ENCODE results near the gene SLIT3.

Gene SLIT3

DNA sequence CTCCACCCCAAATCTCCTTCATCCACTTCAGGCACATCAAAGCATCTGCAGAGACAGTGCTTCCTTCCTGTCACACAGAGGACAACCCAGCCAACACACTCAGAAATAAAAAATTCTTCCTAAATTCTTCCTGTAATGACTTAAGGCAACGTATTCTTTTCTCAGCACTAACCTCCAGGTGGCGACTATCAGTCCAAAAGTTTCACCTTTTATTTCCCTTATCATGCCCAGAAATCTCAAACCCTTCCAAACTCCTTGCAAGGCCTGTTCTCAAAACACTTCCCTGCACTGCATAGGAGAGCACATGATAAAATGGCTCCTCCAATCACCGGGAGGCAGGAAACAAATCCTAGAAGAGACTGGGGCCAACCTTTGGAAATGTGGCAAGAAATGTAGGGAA, 35.1 kb downstream of the SLIT3 start:
- no peak for DNase-seq (ENCODE audit: low spot score)

DNA sequence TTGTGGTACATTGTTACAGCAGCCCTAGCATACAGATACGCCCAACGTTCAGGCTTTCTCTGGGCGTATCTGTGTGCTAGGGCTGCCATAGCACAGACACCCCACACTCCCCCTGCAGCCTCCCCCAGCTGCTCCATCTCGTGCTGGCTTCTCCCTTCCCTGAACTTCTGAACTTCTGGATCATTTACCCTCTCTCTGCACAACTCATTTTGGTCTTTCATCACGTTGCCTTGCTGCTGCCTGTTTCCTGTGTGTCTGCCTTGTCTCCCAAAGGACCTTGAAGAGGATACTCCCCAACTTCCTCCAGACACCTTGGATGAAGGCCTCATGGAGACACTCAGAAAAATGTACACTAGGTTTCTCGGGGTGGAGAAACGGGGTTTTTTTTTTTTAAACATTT, 37.3 kb downstream of the SLIT3 start:
- DNase-seq (ENCODE audit: low spot score), result no peak

- DNase-seq (ENCODE audit: low spot score), result no peak
Observed at GRCh38 chr5:169260896-169261569, 39.9 kb downstream of the SLIT3 start.

GRCh38 chr5:169258372-169259000, 42.5 kb downstream of the SLIT3 start:
- DNase-seq (ENCODE audit: low spot score), result no peak

- no peak for DNase-seq (ENCODE audit: low spot score)
Observed at GRCh38 chr5:169256191-169256590, 44.7 kb downstream of the SLIT3 start.

GRCh38 chr5:169253071-169253470, 47.9 kb downstream of the SLIT3 start:
- DNase-seq (ENCODE audit: low spot score), result no peak

- DNase-seq (ENCODE audit: low spot score), result no peak
Observed at GRCh38 chr5:169251333-169252084, 49.4 kb downstream of the SLIT3 start.

- DNase-seq (ENCODE audit: low spot score), result no peak
Observed at GRCh38 chr5:169250887-169251286, 50.1 kb downstream of the SLIT3 start.

GRCh38 chr5:169248996-169249395, 51.9 kb downstream of the SLIT3 start:
- no peak for DNase-seq (ENCODE audit: low spot score)

DNA sequence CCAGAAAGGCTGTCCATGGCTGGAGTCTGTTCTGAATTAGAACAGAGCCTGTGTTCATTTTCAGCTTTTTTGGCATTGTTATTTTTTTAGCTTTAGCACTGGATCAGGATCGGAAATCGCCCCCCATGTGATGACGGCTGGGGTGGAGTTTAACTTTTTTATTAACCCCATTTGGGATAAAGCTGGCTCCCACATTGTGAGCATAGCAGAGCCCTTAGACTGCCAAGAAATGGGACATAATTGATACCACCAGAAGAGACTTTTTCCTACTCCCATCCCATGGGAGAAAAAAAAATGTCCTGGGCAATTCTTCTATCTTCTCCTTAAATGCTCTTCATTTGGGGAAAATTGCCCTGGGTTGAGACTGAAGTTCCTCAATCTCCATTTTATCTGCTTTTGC, 52.4 kb downstream of the SLIT3 start:
- DNase-seq (ENCODE audit: low spot score), result no peak

DNA sequence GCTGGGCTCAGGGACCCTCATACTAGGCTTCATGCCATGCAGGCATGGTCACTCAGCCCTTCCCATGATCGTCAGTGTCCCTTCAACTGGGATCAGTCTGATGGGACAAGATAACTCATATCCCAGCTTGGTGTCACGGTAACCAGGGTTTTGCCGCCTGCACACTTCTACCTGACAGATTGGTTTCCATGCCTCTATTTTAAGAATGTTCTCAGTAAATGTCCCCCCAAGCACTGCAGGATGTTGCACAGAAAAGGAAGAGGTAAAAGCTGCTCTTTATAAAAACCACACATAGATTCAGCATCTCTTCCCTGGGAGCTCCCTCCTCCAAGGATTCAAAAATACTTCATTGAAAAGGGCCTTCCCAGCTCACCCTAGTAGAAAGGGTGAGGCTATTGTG, 56.1 kb downstream of the SLIT3 start:
- DNase-seq (ENCODE audit: low spot score), result no peak

DNA sequence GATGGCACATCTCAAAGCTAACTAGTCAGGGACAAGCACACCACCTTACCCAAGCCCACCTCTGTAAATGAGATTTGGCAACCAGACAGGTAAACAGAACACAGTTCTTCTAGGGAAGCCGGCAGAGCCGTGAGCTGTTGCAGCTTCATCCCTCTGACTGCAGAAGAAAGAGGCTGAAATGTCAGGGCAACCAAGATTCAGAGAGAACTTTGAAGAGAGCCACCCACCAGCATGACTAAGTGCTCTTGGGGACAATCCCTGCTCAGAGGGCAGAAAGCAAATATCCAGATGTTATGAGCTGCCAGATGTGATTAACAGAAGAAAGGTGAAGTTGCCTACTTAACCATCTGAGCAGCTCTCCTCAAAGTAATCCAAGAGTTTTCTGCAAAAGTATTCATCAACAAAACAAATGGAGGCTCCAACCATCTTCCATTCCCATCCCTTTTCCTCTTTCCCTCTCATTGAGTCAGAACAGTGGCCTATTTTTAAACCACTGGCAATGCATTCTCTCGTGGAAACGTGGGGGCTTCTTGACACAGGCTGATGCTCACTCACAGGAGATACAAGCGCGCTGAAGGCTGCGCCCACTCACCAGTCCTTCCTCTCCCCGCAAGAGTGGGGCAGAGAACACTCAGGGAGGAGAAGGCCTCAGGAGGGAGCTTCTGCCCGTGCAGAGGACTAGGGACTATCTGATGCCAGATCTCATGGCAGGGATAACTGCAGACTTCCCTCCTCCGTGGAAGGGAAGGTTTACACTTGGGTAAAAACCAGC, 57.1 kb downstream of the SLIT3 start:
- DNase-seq (ENCODE audit: low spot score), result no peak

DNA sequence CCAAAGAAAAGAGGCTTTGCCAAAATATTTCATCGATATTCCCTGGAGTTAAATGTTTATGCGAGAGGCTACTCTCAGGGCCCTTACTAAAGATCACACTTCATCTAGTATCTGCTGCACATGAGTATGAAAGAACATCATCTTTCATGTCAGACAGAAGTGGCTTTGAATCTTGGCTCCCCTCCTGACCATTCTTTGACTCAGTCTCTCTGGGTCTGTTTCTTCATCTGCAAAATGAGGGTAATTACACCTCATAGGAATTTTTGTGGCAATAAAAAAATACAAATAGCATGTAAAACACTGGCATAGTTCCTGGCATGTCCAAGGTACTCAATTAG, 58.1 kb downstream of the SLIT3 start:
- DNase-seq (ENCODE audit: low spot score), result no peak

DNA sequence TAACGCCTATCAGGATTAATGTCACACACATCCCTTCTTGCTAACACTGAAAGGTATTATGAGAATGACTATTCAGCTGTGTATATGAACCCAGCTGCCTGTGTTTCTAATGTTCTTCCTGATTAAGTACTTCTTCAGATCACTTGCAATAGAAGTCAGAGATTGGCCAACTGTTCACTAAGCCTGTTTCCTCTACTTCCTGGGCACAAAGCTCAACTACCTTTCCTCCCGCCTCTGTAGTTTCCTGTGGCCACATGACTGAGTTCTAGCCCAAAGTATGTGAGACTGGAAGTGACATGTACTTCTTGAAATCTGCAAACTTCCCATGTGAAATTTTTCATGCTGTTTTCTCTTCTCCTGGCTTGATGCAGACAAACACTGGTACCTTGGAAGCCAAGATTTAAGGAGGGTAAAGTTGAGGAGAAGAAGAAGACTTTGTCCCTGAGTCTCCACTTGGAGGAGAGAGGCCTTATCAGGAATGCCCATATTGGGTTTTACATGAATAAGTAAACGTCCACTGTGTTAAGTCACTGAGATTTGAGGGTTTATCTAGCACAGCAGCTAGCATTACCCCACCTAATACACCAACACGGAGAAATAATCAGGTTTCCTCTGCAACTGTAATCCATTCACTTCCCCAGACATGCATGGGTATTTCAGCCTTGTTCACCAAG, 58.6 kb downstream of the SLIT3 start:
- DNase-seq (ENCODE audit: low spot score), result no peak

DNA sequence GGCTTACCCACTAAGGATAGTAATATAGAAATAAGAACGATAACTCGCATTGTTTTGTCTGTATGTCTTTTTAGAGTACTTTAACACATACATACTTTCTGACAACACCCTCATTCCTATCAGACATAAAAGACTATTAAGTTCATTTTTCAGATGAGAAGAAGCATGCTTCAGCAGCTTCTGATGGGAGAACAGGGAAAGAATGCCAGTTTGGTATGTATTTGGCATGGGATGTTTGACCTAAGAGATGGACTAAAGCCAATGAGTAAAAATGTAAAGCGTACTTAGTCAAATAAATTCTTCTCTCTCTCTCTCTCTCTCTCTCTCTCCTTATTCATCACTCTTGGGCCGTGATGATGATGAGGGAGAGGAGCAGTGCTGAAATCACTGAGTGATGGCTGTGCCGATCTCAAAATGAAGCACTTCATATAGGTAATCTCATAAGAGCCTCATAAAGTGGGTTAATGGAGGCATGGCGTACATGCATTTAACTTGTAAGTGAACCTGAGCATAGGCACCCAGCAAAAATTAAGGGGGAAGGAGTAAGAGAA, 71.5 kb downstream of the SLIT3 start:
- DNase-seq (ENCODE audit: low spot score), result no peak

GRCh38 chr5:169226895-169227294, 74.0 kb downstream of the SLIT3 start:
- DNase-seq (ENCODE audit: low spot score), result no peak

GRCh38 chr5:169225830-169226356, 75.0 kb downstream of the SLIT3 start:
- no peak for DNase-seq (ENCODE audit: low spot score)

DNA sequence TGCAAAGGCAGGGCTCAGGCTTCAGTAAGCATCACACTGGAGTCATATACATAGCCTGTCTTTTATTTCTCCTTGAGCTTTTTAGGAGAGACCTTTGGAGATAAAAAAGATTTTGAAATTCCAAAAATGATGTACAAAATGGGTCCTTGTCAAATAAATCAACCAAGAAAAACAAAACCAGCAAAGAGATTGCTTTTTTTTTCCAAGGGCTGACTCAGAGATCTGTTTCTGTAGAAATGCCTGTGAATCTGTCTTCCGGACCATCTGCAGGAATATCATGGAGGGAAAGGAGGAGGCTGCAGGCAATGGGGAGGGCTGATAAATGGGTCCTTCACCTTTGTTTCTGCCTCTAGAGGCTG, 77.4 kb downstream of the SLIT3 start:
- DNase-seq (ENCODE audit: low spot score), result no peak

DNA sequence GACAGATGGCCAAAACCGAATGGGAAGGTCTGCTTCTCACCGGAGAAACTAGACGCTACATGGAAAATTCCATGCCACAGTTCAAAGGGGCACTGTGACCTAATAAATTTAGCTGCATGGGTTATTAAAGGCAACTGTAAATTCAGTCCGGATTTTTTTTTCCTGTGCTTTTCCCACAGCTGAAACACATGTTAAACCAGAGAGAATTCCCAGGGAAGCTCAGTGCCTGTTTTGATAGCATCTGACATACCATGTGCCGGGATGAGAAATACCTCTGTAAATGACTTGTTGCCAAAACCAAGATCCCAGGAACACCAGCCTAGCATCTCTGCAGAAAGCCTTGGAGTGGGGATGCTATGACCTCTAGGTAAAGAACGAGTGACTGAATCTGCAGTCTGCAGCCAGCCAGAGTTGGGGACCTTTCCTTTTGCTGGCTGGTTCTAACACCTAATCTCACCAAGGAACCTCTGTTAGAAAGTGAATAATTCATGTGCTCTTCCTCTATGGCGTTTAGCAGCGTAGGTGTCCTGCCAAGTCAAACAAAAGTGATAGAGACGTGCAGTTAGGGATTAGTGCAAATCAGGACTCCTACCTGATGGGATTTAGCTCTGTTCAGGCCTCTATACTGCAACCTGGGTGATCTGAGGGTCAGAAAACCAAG, 77.9 kb downstream of the SLIT3 start:
- no peak for DNase-seq (ENCODE audit: low spot score)

DNA sequence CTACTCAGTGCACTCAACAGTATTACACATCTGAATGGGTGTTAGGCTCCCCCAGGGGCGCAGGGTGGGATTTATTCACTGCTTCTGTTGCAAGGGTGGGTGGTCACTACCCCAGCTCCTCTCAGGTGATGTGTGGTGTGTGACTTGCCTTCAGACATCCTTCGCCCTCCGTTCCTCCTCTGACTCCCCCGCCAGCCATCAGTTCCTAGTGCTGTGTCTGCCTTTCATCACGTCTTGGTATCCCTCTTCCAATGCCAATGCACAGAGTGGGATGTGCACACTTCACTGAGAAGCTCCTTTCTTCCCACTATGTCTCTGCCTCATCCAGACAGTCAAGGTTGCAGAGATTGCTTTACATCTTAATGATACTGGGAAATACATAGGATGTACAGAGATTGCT, 79.4 kb downstream of the SLIT3 start:
- DNase-seq (ENCODE audit: low spot score), result no peak

- no peak for DNase-seq (ENCODE audit: low spot score)
Observed at GRCh38 chr5:169219961-169220360, 81.0 kb downstream of the SLIT3 start.

Data from hematopoietic multipotent progenitor cell treated with erythropoietin and hydrocortisone succinate and interleukin-3 and kit ligand, for 15 days (in vitro differentiated cells).